Measurements from ENCODE around the gene UTP18.
"Not testable (repeated sequence)": the region's sequence is repeated elsewhere in the genome, so short reads cannot be mapped to it uniquely, and the experiment has no call there.

GRCh38 chr17:51225523-51225922 lies 34.8 kb upstream of the UTP18 start:
- TF ChIP-seq CTCF (optimal IDR thresholded peaks at IDR 0.05 in 1 of 3, IDR thresholded peaks at IDR 0.05 in 1 of 3, conservative IDR thresholded peaks at IDR 0.05 in 1 of 3; ENCODE audit: extremely low read depth in 1 of 3, insufficient read depth in 2 of 3, low read length in 3 of 3); EZH2 (IDR thresholded peaks at IDR 0.05; ENCODE audit: low read length): not testable (repeated sequence)

All from keratinocyte (primary cell).